H9 (cell line): Measurements from ENCODE around the gene SLC24A3. TPM values are rescaled to one million over a fixed set of nuclear protein-coding genes. Genes with fewer than 3 reads are reported as not detected.

Source experiments
- DNase-seq: peaks from one replicate; pipeline ENCODE4 v3.0.0-alpha.2; 2017
- H2AFZ ChIP-seq: one replicate; pipeline ENCODE4 v1.6.1; 2013; ENCODE audit warnings: mild to moderate bottlenecking, low read length, control low read depth, moderate library complexity
- H2AK5ac ChIP-seq: 2 replicates; pipeline ENCODE4 v1.6.1; 2013; ENCODE audit warnings: low read length, control low read depth, mixed read lengths; ENCODE audit not compliant: insufficient read length
- H2BK120ac ChIP-seq: one replicate; pipeline ENCODE4 v1.6.1; 2013; ENCODE audit warnings: low read depth, mild to moderate bottlenecking, low read length, control low read depth, inconsistent platforms; ENCODE audit not compliant: poor library complexity, severe bottlenecking
- H2BK12ac ChIP-seq: 2 replicates; pipeline ENCODE4 v1.6.1; 2013; ENCODE audit warnings: low read length, control low read depth, mixed read lengths, low read depth; ENCODE audit not compliant: insufficient read length
- H2BK15ac ChIP-seq: 2 replicates; pipeline ENCODE4 v1.6.1; 2013; ENCODE audit warnings: low read depth, low read length, control low read depth
- H2BK20ac ChIP-seq: one replicate; pipeline ENCODE4 v1.6.1; 2013; ENCODE audit warnings: low read depth, mild to moderate bottlenecking, low read length, control low read depth, inconsistent platforms; ENCODE audit not compliant: poor library complexity, severe bottlenecking
- H2BK5ac ChIP-seq: 2 replicates; pipeline ENCODE4 v1.6.1; 2013; ENCODE audit warnings: low read length, control low read depth, mixed read lengths; ENCODE audit not compliant: insufficient read length
- H3K14ac ChIP-seq: 2 replicates; pipeline ENCODE4 v1.6.1; 2013; ENCODE audit warnings: low read length, control low read depth; ENCODE audit not compliant: insufficient read depth
- H3K18ac ChIP-seq: 2 replicates; pipeline ENCODE4 v1.6.1; 2013; ENCODE audit warnings: low read depth, mild to moderate bottlenecking, mixed read lengths, low read length, control low read depth; ENCODE audit not compliant: insufficient read length
- H3K23ac ChIP-seq: 2 replicates; pipeline ENCODE4 v1.6.1; 2013; ENCODE audit warnings: low read length, control low read depth, mixed read lengths, low read depth; ENCODE audit not compliant: insufficient read length
- H3K23me2 ChIP-seq: 2 replicates; pipeline ENCODE4 v1.6.1; 2013; ENCODE audit warnings: low read depth, mild to moderate bottlenecking, mixed read lengths, low read length, control low read depth; ENCODE audit not compliant: insufficient read length, poor library complexity, severe bottlenecking
- H3K27ac ChIP-seq: 2 replicates; pipeline ENCODE4 v1.5.1; 2013; ENCODE audit warnings: low read length, control low read depth, mixed read lengths, low read depth; ENCODE audit not compliant: insufficient read length
- H3K27me3 ChIP-seq: 2 replicates; pipeline ENCODE4 v1.6.1; 2013; ENCODE audit warnings: low read length, control low read depth, inconsistent platforms; ENCODE audit not compliant: insufficient read depth
- H3K4ac ChIP-seq: 2 replicates; pipeline ENCODE4 v1.6.1; 2013; ENCODE audit warnings: low read depth, mild to moderate bottlenecking, control low read depth, inconsistent platforms, low read length, moderate library complexity
- H3K4me1 ChIP-seq: 2 replicates; pipeline ENCODE4 v1.6.1; 2013; ENCODE audit warnings: low read length, control low read depth, inconsistent platforms; ENCODE audit not compliant: insufficient read depth
- H3K4me2 ChIP-seq: 2 replicates; pipeline ENCODE4 v1.6.1; 2013; ENCODE audit warnings: low read length, control low read depth, mixed read lengths; ENCODE audit not compliant: insufficient read length, insufficient read depth
- H3K56ac ChIP-seq: 2 replicates; pipeline ENCODE4 v1.6.1; 2013; ENCODE audit warnings: low read depth, mild to moderate bottlenecking, mixed read lengths, low read length, control low read depth; ENCODE audit not compliant: insufficient read length
- H3K79me1 ChIP-seq: 2 replicates; pipeline ENCODE4 v1.6.1; 2013; ENCODE audit warnings: low read depth, mild to moderate bottlenecking, moderate library complexity, low read length, control low read depth, inconsistent platforms; ENCODE audit not compliant: insufficient read depth, poor library complexity, severe bottlenecking
- H3K79me2 ChIP-seq: 2 replicates; pipeline ENCODE4 v1.6.1; 2013; ENCODE audit warnings: low read length, control low read depth, inconsistent platforms; ENCODE audit not compliant: insufficient read depth
- H3K9ac ChIP-seq: 2 replicates; pipeline ENCODE4 v1.6.1; 2013; ENCODE audit warnings: low read length, control low read depth, mixed read lengths; ENCODE audit not compliant: insufficient read length; ENCODE audit errors: extremely low read depth
- H3K9me3 ChIP-seq: one replicate; pipeline ENCODE4 v1.6.1; 2013; ENCODE audit warnings: low read depth, low read length, inconsistent platforms; ENCODE audit not compliant: control insufficient read depth
- H3T11ph ChIP-seq: one replicate; pipeline ENCODE4 v1.6.1; 2013; ENCODE audit warnings: mild to moderate bottlenecking, low read length, control low read depth, inconsistent platforms
- H4K20me1 ChIP-seq: one replicate; pipeline ENCODE4 v1.6.1; 2013; ENCODE audit not compliant: control insufficient read depth, insufficient read length, insufficient read depth
- H4K5ac ChIP-seq: 2 replicates; pipeline ENCODE4 v1.6.1; 2013; ENCODE audit warnings: low read depth, mild to moderate bottlenecking, mixed read lengths, low read length, control low read depth; ENCODE audit not compliant: insufficient read length
- H4K8ac ChIP-seq: replicated peaks from 2 replicates; pipeline ENCODE4 v1.6.1; 2013; ENCODE audit warnings: low read length, control low read depth, mixed read lengths, low read depth; ENCODE audit not compliant: insufficient read length
- H4K91ac ChIP-seq: 2 replicates; pipeline ENCODE4 v1.6.1; 2013; ENCODE audit warnings: low read depth, mild to moderate bottlenecking, moderate library complexity, mixed read lengths, low read length, control low read depth; ENCODE audit not compliant: insufficient read length
- H3K27ac Mint-ChIP-seq, 3 experiments: 2 replicates in 2 of 3; 3 replicates in 1 of 3; pipeline ENCODE4 v1.8.0; 2020 to 2021; ENCODE audit warnings: mixed read lengths in 3 of 3, mild to moderate bottlenecking in 1 of 3, moderate library complexity in 1 of 3
- H3K27me3 Mint-ChIP-seq: 2 replicates; pipeline ENCODE4 v1.8.0; 2021; ENCODE audit warnings: low read depth, mild to moderate bottlenecking, moderate library complexity, mixed read lengths
- H3K36me3 Mint-ChIP-seq, 3 experiments: 2 replicates in 2 of 3; 3 replicates in 1 of 3; pipeline ENCODE4 v1.8.0; 2020 to 2021; ENCODE audit warnings: low read depth in 3 of 3, mixed read lengths in 3 of 3; ENCODE audit not compliant: insufficient read depth in 1 of 3
- H3K4me1 Mint-ChIP-seq, 2 experiments: 2 replicates each; pipeline ENCODE4 v1.8.0; 2020; ENCODE audit warnings: mixed read lengths in 2 of 2
- H3K4me3 Mint-ChIP-seq, 2 experiments: 2 replicates in 1 of 2; 3 replicates in 1 of 2; pipeline ENCODE4 v1.8.0; 2020 to 2021; ENCODE audit warnings: mild to moderate bottlenecking in 2 of 2, mixed read lengths in 2 of 2, moderate library complexity in 1 of 2
- H3K9me3 Mint-ChIP-seq, 2 experiments: 2 replicates in 1 of 2; 3 replicates in 1 of 2; pipeline ENCODE4 v1.8.0; 2020; ENCODE audit warnings: mild to moderate bottlenecking in 2 of 2, mixed read lengths in 2 of 2, moderate library complexity in 1 of 2
- WGBS: extraction: QIAGEN DNeasy Blood & Tissue Kit; methylation state at CpG from one replicate; pipeline ENCODE4 v1.1.7; 2013; ENCODE audit warnings: missing lambda C conversion rate, low lambda C conversion rate, mixed read lengths; ENCODE audit not compliant: insufficient read length; ENCODE audit errors: extremely low coverage; 5-methylcytosine and 5-hydroxymethylcytosine counted together
- total RNA-seq: library from RNA; stranded (reverse); gene quantifications from 2 replicates; pipeline ENCODE4 v1.2.1, GENCODE V29; 2021
- TF ChIP-seq, protein P1 (sequence below): fragments of 200-600 bp; sonication (generic); conservative IDR thresholded peaks from 3 replicates; pipeline ENCODE4 v1.8.0; 2021; ENCODE audit warnings: antibody characterized with exemption, mild to moderate bottlenecking

Gene SLC24A3
- total RNA-seq, 1 experiment from 2014 or later, result 0.83 TPM

DNA sequence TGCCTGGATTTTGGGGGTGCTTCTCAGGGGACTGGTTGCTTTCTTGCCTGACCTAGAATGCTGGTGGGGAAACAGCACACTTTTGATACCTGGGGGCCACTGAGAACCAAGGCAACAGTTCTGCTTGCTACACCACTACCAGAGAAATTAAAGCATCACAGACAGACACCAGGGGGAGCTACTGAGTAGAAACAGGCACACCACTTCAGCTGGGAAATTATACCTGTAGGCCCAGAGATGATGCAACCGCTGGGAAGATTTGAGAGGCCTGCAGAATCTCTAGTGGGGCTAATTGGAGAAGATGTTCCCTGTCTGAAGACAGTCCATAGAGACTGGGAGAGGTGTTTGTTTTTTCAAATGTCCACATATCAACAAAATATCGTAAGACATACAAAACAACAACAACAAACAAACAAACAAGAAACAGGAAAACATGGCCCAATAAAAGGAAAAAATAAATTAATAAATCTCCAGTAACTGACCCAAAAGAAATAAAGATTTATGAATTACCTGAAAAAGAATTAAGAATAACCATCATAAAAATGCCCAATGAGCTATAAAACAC lies 416.2 kb downstream of the SLC24A3 start:
- no peak overlapping the region for H3K56ac ChIP-seq
- no peak overlapping the region for H4K91ac ChIP-seq
- H2BK15ac ChIP-seq, result no peak overlapping the region
- no peaks in the 10 kb centered on the region for H3K79me2 ChIP-seq
- no CpG with 5 or more reads among the region's 2 CpGs for WGBS
- DNase-seq, result peak; percentile 80
- H3K79me1 ChIP-seq, result no peaks in the 10 kb centered on the region
- Mint-ChIP-seq H3K27ac (peak overlapping the region; percentile 6 to 76 (median 76); a peak in 4 of 7 replicates), H3K4me3 (no peak overlapping the region), H3K36me3 (peaks cover 0 to 22% (median 12%) of the 10 kb centered on the region in 3 experiments; a peak in 4 of 7 replicates), H3K27me3 (no peaks in the 10 kb centered on the region), H3K4me1 (peaks cover 3 to 5% of the 10 kb centered on the region in 2 experiments; a peak in 3 of 4 replicates), H3K9me3 (peaks cover 9 to 10% of the 10 kb centered on the region in 2 experiments; a peak in 4 of 5 replicates)
- H2BK5ac ChIP-seq, result no peak overlapping the region
- H3K27me3 ChIP-seq, result no peaks in the 10 kb centered on the region
- no peak overlapping the region for H3K27ac ChIP-seq
- no peak overlapping the region for H4K8ac ChIP-seq
- no peak overlapping the region for H2AK5ac ChIP-seq
- no peaks in the 10 kb centered on the region for H3K4me1 ChIP-seq
- no peak overlapping the region for H2BK120ac ChIP-seq
- no peak overlapping the region for H2BK20ac ChIP-seq
- no peak overlapping the region for H3K14ac ChIP-seq
- TF ChIP-seq, protein P1, sequence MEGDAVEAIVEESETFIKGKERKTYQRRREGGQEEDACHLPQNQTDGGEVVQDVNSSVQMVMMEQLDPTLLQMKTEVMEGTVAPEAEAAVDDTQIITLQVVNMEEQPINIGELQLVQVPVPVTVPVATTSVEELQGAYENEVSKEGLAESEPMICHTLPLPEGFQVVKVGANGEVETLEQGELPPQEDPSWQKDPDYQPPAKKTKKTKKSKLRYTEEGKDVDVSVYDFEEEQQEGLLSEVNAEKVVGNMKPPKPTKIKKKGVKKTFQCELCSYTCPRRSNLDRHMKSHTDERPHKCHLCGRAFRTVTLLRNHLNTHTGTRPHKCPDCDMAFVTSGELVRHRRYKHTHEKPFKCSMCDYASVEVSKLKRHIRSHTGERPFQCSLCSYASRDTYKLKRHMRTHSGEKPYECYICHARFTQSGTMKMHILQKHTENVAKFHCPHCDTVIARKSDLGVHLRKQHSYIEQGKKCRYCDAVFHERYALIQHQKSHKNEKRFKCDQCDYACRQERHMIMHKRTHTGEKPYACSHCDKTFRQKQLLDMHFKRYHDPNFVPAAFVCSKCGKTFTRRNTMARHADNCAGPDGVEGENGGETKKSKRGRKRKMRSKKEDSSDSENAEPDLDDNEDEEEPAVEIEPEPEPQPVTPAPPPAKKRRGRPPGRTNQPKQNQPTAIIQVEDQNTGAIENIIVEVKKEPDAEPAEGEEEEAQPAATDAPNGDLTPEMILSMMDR, result peak; percentile 80
- H3K4me2 ChIP-seq, result no peak overlapping the region
- no peaks in the 10 kb centered on the region for H3K23me2 ChIP-seq
- H2AFZ ChIP-seq, result no peak overlapping the region
- H3K9me3 ChIP-seq, result no peaks in the 10 kb centered on the region
- H2BK12ac ChIP-seq, result no peak overlapping the region
- H3K18ac ChIP-seq, result no peak overlapping the region
- H3K4ac ChIP-seq, result no peak overlapping the region
- no peaks in the 10 kb centered on the region for H4K20me1 ChIP-seq
- H4K5ac ChIP-seq, result no peak overlapping the region
- H3T11ph ChIP-seq, result no peak overlapping the region
- H3K9ac ChIP-seq, result no peak overlapping the region
- H3K23ac ChIP-seq, result no peak overlapping the region
